Islet of Langerhans (tissue), 1 donor: ENCODE results near the gene C11orf42.
"Not testable (repeated sequence)": the region's sequence is repeated elsewhere in the genome, so short reads cannot be mapped to it uniquely, and the experiment has no call there.

ENCODE experiments used
- FAIRE-seq: peaks from one replicate; lab custom pipeline; 2011; peaks lifted over from hg19 to GRCh38; lab: Jason Lieb, UNC

C11orf42 gene

GRCh38 chr11:6223854-6224253 lies 18.5 kb downstream of the C11orf42 start:
- FAIRE-seq: no peak

GRCh38 chr11:6224421-6224820 lies 19.1 kb downstream of the C11orf42 start:
- no peak for FAIRE-seq

GRCh38 chr11:6225024-6225423 lies 19.7 kb downstream of the C11orf42 start:
- FAIRE-seq: no peak

GRCh38 chr11:6225896-6226295 lies 20.5 kb downstream of the C11orf42 start:
- no peak for FAIRE-seq

GRCh38 chr11:6228520-6228919 lies 23.2 kb downstream of the C11orf42 start:
- FAIRE-seq: no peak

- no peak for FAIRE-seq
Measured at GRCh38 chr11:6229911-6230310, 24.6 kb downstream of the C11orf42 start.

- no peak for FAIRE-seq
Measured at GRCh38 chr11:6232899-6233298, 27.5 kb downstream of the C11orf42 start.

GRCh38 chr11:6233984-6234386 lies 28.6 kb downstream of the C11orf42 start:
- no peak for FAIRE-seq

GRCh38 chr11:6234387-6235107 lies 29.2 kb downstream of the C11orf42 start, which contains the start of gene FHIP1B:
TSS of gene FHIP1B (minus strand) at chr11:6234636. CDS start at chr11:6224516, 10,120 bp downstream.
- peak; percentile 65 for FAIRE-seq

GRCh38 chr11:6237266-6237665 lies 31.9 kb downstream of the C11orf42 start:
- no peak for FAIRE-seq

GRCh38 chr11:6237761-6238302 lies 32.5 kb downstream of the C11orf42 start:
- FAIRE-seq: no peak

GRCh38 chr11:6238902-6239301 lies 33.5 kb downstream of the C11orf42 start, which contains the start of gene CNGA4:
TSS of gene CNGA4 (plus strand) at chr11:6239089. CDS start at chr11:6239207, 118 bp downstream.
- FAIRE-seq: no peak

- FAIRE-seq: no peak
Measured at GRCh38 chr11:6240139-6240538, 34.8 kb downstream of the C11orf42 start.

- no peak for FAIRE-seq
Measured at GRCh38 chr11:6240781-6241180, 35.4 kb downstream of the C11orf42 start.

- no peak for FAIRE-seq
Measured at GRCh38 chr11:6241316-6241715, 36.0 kb downstream of the C11orf42 start.

GRCh38 chr11:6245536-6245935 lies 40.2 kb downstream of the C11orf42 start:
- no peak for FAIRE-seq

GRCh38 chr11:6248248-6248647 lies 42.9 kb downstream of the C11orf42 start:
- no peak for FAIRE-seq

GRCh38 chr11:6248897-6249296 lies 43.5 kb downstream of the C11orf42 start:
- FAIRE-seq: not testable (repeated sequence)

GRCh38 chr11:6249770-6250555 lies 44.6 kb downstream of the C11orf42 start:
- peak; percentile 82 for FAIRE-seq

GRCh38 chr11:6251120-6251733 lies 45.9 kb downstream of the C11orf42 start:
- FAIRE-seq: no peak

GRCh38 chr11:6251990-6252473 lies 46.7 kb downstream of the C11orf42 start:
- peak; percentile 90 for FAIRE-seq

GRCh38 chr11:6253197-6253596 lies 47.8 kb downstream of the C11orf42 start:
- no peak for FAIRE-seq
